Measurements from ENCODE around the gene EHMT1. TPM values are rescaled to one million over a fixed set of nuclear protein-coding genes. Genes with fewer than 3 reads are reported as not detected.

Gene EHMT1
- total and polyA plus RNA-seq, 2 of the 8 experiments (the other 6 are each of a cell fraction or from before 2014, with no cell fraction given) = 95.7 to 163 TPM

DNA sequence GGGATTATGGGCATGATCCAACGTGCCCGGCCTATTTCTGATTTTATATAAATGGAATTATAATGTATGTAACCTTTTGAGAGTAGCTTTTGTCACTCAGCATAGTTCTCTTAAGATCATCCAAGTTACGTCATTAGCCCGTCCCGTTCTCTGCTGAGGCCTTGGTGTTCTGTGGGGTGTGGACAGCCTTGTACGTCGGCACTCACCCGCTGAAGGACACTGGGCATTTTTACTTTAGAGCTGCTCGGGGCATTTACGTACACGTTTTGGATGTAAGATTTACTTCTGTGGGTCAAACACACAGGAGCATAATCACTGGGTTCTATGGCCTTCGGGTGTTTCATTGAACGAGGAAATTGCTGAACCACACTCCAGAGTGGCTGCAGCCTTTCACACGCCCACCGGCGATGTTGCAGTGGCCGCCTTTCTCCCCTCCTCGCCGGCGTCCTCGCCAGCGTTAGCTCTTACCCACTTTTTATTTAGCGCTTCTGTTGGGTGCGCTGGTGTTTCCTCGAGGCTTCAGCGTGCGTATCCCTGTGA, 101.8 kb downstream of the EHMT1 start:
- WGBS, 2 experiments (ENCODE audit: extremely low coverage in 1 of 2, insufficient coverage in 1 of 2, insufficient read length in 1 of 2, insufficient replicate concordance in 2 of 2, low coverage in 1 of 2, low lambda C conversion rate in 2 of 2, missing lambda C conversion rate in 1 of 2) = 95% methylated on average over 18 of the region's 27 CpGs; no CpG with 5 or more reads in 1 of the 2 experiments

More for the DNA sequence above, 101.8 kb downstream of the EHMT1 start:
- no peak overlapping the region for H3K4me3 ChIP-seq (ENCODE audit: extremely low read depth in 1 of 4, insufficient read depth in 2 of 4, low read depth in 3 of 4, low read length in 4 of 4)
- CTCF ChIA-PET (ENCODE audit: partially characterized antibody) = interaction anchor here (0.8 to 1.2 kb wide), 4 partner anchors 10 to 52 kb away, joined by 3 read pairs; no protein-coding TSS in a partner anchor
- peaks cover 2 to 36% (median 17%) of the 10 kb centered on the region in 4 experiments; a peak in 6 of 8 replicates for H3K36me3 ChIP-seq (ENCODE audit: control insufficient read depth in 2 of 4, insufficient read depth in 4 of 4, low read length in 3 of 4)
- H2AK5ac ChIP-seq (ENCODE audit: low read depth, low read length) = no peak overlapping the region
- H3K4me1 ChIP-seq (replicated peaks in 1 of 4; ENCODE audit: control insufficient read depth in 3 of 4, insufficient read depth in 4 of 4, low read length in 3 of 4) = peaks cover 2 to 14% (median 8%) of the 10 kb centered on the region in 4 experiments; a peak in 5 of 7 replicates
- DNase-seq (ENCODE audit: low read depth in 1 of 2, low spot score in 2 of 2) (no peak), FAIRE-seq (no peak)
- H3K56ac ChIP-seq (replicated peaks; ENCODE audit: insufficient read length, low read depth, low read length) = no peak overlapping the region
- no peak overlapping the region for H4K91ac ChIP-seq (replicated peaks; ENCODE audit: insufficient read length, low read length)
- H2BK5ac ChIP-seq (ENCODE audit: low read depth, low read length) = no peak overlapping the region
- no peak overlapping the region for H2BK20ac ChIP-seq (ENCODE audit: low read length)
- no peak overlapping the region for H2AFZ ChIP-seq (ENCODE audit: low read length)
- H2BK12ac ChIP-seq (ENCODE audit: low read depth, low read length) = no peak overlapping the region
- no peak overlapping the region for H3K27ac ChIP-seq (ENCODE audit: low read depth, low read length)
- POLR2A ChIA-PET (ENCODE audit: partially characterized antibody) = no interaction called here
- no peak overlapping the region for H3K4me2 ChIP-seq (ENCODE audit: insufficient read depth in 1 of 2, low read depth in 2 of 2, low read length in 2 of 2)
- H3K79me1 ChIP-seq (ENCODE audit: low read depth, low read length) = peaks cover 16% of the 10 kb centered on the region
- H2BK15ac ChIP-seq (ENCODE audit: low read length) = no peak overlapping the region
- peaks cover 4% of the 10 kb centered on the region; the same call in 1 of the 2 replicates for H3K23me2 ChIP-seq (ENCODE audit: low read depth, low read length)
- H3K18ac ChIP-seq (ENCODE audit: extremely low read depth, low read length) = no peak overlapping the region
- H3K9me3 ChIP-seq (ENCODE audit: insufficient read depth in 2 of 2, low read depth in 1 of 2, low read length in 1 of 2) = peaks cover 0 to 15% of the 10 kb centered on the region in 2 experiments; a peak in 1 of 4 replicates
- H4K20me1 ChIP-seq (replicated peaks in 1 of 2; ENCODE audit: control insufficient read depth in 1 of 2, insufficient read depth in 2 of 2, low read length in 2 of 2) = peaks cover 0 to 11% of the 10 kb centered on the region in 2 experiments
- no peaks in the 10 kb centered on the region for H3K27me3 ChIP-seq (replicated peaks in 1 of 4; ENCODE audit: control insufficient read depth in 3 of 4, extremely low read depth in 1 of 4, insufficient read depth in 3 of 4, low read length in 3 of 4)
- H3K4ac ChIP-seq (replicated peaks; ENCODE audit: insufficient read length, low read depth, low read length) = no peak overlapping the region
- H3K79me2 ChIP-seq (ENCODE audit: control insufficient read depth in 1 of 2, insufficient read depth in 2 of 2, low read length in 2 of 2) = peaks cover 8 to 52% of the 10 kb centered on the region in 2 experiments; a peak in 2 of 4 replicates
- no peak overlapping the region for H4K8ac ChIP-seq (ENCODE audit: extremely low read depth, insufficient read depth, low read length)
- H3K9ac ChIP-seq (replicated peaks in 1 of 4; ENCODE audit: extremely low read depth in 1 of 4, low read depth in 3 of 4, low read length in 3 of 4) = no peak overlapping the region
- H4K5ac ChIP-seq (ENCODE audit: insufficient read length, low read depth, low read length) = no peak overlapping the region
- no peak overlapping the region for H3K14ac ChIP-seq (ENCODE audit: insufficient read length)
- TF ChIP-seq ATF3 (IDR thresholded peaks at IDR 0.05; ENCODE audit: insufficient read depth, low read depth, low read length) = no peak
- H3K23ac ChIP-seq (ENCODE audit: insufficient read length) = no peak overlapping the region
- no peak overlapping the region for H2BK120ac ChIP-seq (replicated peaks; ENCODE audit: low read depth, low read length)

All from H1 (cell line).